AG10803 (cell line): ENCODE data around the gene BTBD9.

Experiments used
- DNase-seq: peaks from one replicate; pipeline ENCODE4 v3.0.0; 2010; ENCODE audit warnings: low read depth
- H3K4me3 ChIP-seq: 2 replicates; pipeline ENCODE4 v1.5.1; 2011; ENCODE audit warnings: mild to moderate bottlenecking, low read length, control low read depth
- CTCF ChIP-seq: conservative IDR thresholded peaks from 2 replicates; pipeline ENCODE4 v1.5.1; 2011; ENCODE audit warnings: mild to moderate bottlenecking, low read length, control low read depth, inconsistent platforms

The BTBD9 gene

GRCh38 chr6:38305995-38306681, 333.6 kb downstream of the BTBD9 start:
- no peak for TF ChIP-seq CTCF
- DNase-seq, result no peak
- no peak overlapping the region for H3K4me3 ChIP-seq

GRCh38 chr6:38302838-38303237, 336.9 kb downstream of the BTBD9 start:
- no peak overlapping the region for H3K4me3 ChIP-seq
- no peak for TF ChIP-seq CTCF
- DNase-seq, result no peak

GRCh38 chr6:38302081-38302480, 337.6 kb downstream of the BTBD9 start:
- DNase-seq, result no peak
- H3K4me3 ChIP-seq, result no peak overlapping the region
- TF ChIP-seq CTCF, result no peak

- DNase-seq, result no peak
- no peak overlapping the region for H3K4me3 ChIP-seq
- no peak for TF ChIP-seq CTCF
Observed at GRCh38 chr6:38290133-38290799, 349.5 kb downstream of the BTBD9 start.

GRCh38 chr6:38287487-38287886, 352.2 kb downstream of the BTBD9 start:
- DNase-seq, result no peak
- no peak overlapping the region for H3K4me3 ChIP-seq
- no peak for TF ChIP-seq CTCF

GRCh38 chr6:38284802-38285394, 354.8 kb downstream of the BTBD9 start:
- H3K4me3 ChIP-seq, result no peak overlapping the region
- no peak for TF ChIP-seq CTCF
- no peak for DNase-seq

GRCh38 chr6:38283734-38284362, 355.9 kb downstream of the BTBD9 start:
- H3K4me3 ChIP-seq, result no peak overlapping the region
- no peak for TF ChIP-seq CTCF
- no peak for DNase-seq
